ENCODE measurements around the gene DUSP12.

GRCh38 chr1:161782886-161783285 is 33.3 kb downstream of the DUSP12 start:
- TF ChIP-seq EZH2phosphoT487 (IDR thresholded peaks at IDR 0.05; ENCODE audit: insufficient read depth, low read depth), result no peak
- TF ChIP-seq EZH2 (IDR thresholded peaks at IDR 0.05; ENCODE audit: insufficient read depth, poor library complexity, severe bottlenecking), result no peak
